Prostate gland (tissue), 2 donors: ENCODE data around the gene PMVK.
A peak's percentile ranks its signal among the peaks of the same experiment; 100 is the strongest.

ENCODE experiments used
- POLR2A ChIP-seq: fragments of 450-650 bp; IDR thresholded peaks from one replicate; pipeline ENCODE4 v1.6.1; 2016; ENCODE audit warnings: antibody characterized with exemption, mild to moderate bottlenecking
- POLR2AphosphoS5 ChIP-seq: sonication (generic); formaldehyde crosslinking; IDR thresholded peaks from one replicate; pipeline ENCODE4 v1.6.1; 2017; ENCODE audit warnings: antibody characterized with exemption
- TF ChIP-seq, protein P1 (sequence below), 4 experiments: fragments of 200-600 bp in 2 of 4; fragments of 450-650 bp in 2 of 4; sonication (generic) in 2 of 4; IDR thresholded peaks; 1 replicate in 3 of 4; 2 replicates in 1 of 4; pipeline ENCODE4 v1.5.1; 2016 to 2019; ENCODE audit warnings: antibody characterized with exemption in 4 of 4, mild to moderate bottlenecking in 2 of 4, moderate library complexity in 2 of 4

DNA sequence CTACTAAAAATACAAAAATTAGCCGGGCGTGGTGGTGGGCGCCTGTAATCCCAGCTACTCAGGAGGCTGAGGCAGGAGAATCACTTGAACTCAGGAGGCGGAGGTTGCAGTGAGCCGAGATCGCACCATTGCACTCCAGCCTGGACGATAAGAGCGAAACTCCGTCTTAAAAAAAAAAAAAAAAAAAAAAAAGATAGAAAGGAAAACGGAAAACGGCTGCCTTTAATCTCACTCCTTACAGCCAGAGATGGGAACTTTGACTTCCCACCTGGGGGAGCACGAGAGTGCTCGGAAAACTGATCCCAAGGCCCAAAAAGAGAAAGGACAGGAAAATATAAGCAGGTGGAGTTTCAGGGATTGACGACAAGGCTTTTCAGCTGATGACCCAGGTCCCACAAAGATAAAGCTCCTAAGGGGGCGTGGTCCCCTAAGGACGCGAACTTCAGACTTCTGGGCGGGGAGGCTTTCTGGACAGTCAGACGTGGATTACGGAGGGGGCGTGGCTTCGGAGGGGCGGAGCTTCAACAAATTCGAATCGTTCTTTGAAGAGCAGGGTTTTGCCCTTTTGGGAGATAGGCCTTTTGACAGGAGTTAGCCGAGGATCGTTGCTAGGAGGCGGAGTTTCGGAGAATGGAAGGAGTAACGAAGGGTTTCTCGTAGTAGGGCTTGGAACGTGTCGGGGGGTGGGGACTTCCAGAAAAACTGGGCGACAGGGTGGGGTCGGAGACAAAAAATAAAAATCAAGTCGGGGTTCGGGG, 37.0 kb upstream of the PMVK start:
- TF ChIP-seq, protein P1, sequence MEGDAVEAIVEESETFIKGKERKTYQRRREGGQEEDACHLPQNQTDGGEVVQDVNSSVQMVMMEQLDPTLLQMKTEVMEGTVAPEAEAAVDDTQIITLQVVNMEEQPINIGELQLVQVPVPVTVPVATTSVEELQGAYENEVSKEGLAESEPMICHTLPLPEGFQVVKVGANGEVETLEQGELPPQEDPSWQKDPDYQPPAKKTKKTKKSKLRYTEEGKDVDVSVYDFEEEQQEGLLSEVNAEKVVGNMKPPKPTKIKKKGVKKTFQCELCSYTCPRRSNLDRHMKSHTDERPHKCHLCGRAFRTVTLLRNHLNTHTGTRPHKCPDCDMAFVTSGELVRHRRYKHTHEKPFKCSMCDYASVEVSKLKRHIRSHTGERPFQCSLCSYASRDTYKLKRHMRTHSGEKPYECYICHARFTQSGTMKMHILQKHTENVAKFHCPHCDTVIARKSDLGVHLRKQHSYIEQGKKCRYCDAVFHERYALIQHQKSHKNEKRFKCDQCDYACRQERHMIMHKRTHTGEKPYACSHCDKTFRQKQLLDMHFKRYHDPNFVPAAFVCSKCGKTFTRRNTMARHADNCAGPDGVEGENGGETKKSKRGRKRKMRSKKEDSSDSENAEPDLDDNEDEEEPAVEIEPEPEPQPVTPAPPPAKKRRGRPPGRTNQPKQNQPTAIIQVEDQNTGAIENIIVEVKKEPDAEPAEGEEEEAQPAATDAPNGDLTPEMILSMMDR (IDR thresholded peaks at IDR 0.05), result peak in 2 of 4 experiments; percentile 12 to 45
- TF ChIP-seq POLR2A (peak; percentile 83), POLR2AphosphoS5 (peak; percentile 88)
